Right renal pelvis (tissue), 4 donors: ENCODE data around the gene REM2. TPM values are rescaled to one million over a fixed set of nuclear protein-coding genes. Genes with fewer than 3 reads are reported as not detected.

ENCODE experiments used
- DNase-seq, 4 donors: peaks; one replicate each; pipeline ENCODE4 v3.0.0-alpha.2; 2013; ENCODE audit warnings: low read depth in 4 of 4, low spot score in 3 of 4, missing footprints in 1 of 4
- polyA plus RNA-seq, 4 donors: library from polyadenylated mRNA; unstranded; fragments of 120-200 nt; gene quantifications; one replicate each; pipeline ENCODE4 v1.2.1, GENCODE V29; 2013; ENCODE audit not compliant: insufficient read length in 4 of 4

Gene REM2
- polyA plus RNA-seq, 4 donors: 1.1 to 1.7 (median 1.3) TPM

DNA sequence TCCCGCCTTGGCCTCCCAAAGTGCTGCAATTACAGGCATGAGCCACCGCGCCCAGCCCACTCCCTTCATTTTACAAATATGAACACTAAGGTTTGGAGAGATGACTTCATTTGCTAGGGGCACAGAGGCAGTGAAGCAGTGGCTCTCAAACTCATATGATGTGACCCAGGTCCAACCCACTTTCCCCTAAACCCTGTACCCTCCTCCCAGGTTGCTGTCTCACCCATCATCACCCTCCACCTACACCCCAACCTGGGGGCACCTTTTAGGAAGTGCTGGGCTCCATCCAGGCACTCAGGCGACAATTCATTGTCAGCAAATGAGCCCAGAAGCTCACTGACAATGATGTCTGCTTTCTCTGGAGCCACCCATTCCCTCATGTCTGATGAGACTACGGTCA lies 40.7 kb downstream of the REM2 start:
- no peak for DNase-seq

GRCh38 chr14:22925513-22925912 lies 42.5 kb downstream of the REM2 start:
- DNase-seq: no peak

DNA sequence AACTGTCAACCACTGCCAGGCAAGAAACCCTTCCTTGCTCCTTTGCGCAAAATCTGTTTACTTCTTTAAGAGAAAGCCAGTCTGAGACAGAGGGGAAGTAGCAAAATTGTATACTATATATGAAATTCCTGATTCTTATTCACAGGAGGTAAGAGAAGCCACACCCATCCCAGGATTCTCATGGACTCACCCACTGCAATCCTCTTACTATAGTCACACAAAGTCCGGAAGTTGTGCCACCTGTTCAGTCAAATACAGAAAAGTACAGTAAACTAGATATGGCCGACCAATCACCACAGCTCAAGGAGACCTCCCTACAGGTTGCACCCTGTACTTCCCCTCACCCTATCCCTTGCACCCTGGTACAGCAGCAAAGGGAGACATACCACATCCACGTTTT lies 43.3 kb downstream of the REM2 start:
- DNase-seq: no peak

GRCh38 chr14:22928237-22929103 lies 45.4 kb downstream of the REM2 start:
- no peak for DNase-seq

- peak; percentile 99 to 100 (median 99) for DNase-seq
Measured at GRCh38 chr14:22929104-22929960, 46.3 kb downstream of the REM2 start, which contains the start of gene PRMT5. TSS of gene PRMT5 (minus strand) at chr14:22929376. CDS start at chr14:22929361, 15 bp downstream.

DNA sequence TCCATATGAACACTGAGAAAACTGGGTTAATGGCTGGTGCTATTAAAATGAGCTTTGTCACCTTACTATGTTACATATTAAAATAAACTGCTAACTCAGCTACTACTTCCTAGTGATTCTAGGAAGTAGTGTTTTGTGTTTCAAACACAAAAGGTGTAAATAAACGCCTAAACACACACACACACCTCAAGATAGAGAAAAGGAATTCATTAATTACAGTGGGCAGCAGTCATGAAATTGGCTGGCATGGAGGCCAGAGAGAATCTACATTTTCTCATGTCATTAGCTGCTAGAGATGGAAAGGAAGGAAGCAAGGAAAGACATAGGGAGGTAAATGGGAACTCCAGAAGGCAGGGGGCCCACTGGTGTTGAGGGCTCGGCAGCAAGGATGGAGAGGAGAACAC lies 46.9 kb downstream of the REM2 start:
- no peak for DNase-seq

GRCh38 chr14:22932146-22932545 lies 49.1 kb downstream of the REM2 start:
- no peak for DNase-seq

GRCh38 chr14:22935156-22935555 lies 52.1 kb downstream of the REM2 start:
- no peak for DNase-seq

Other genes with a start within 250 kb of the REM2 start
- gene OR6J1, start 238.9 kb upstream of the REM2 start, polyA plus RNA-seq: under 1 TPM; 0.07 to 0.34 (median 0.17) TPM
- gene OXA1L, start 116.5 kb upstream of the REM2 start, polyA plus RNA-seq: 100 to 1,000 TPM; 131 to 150 (median 139) TPM
- gene SLC7A7, start 67.8 kb upstream of the REM2 start, polyA plus RNA-seq: 100 to 1,000 TPM in 3 of 4 donors, 10 to 100 TPM in 1; 95.3 to 132 (median 105) TPM
- 10 to 100 TPM; 73.5 to 91.2 (median 79.6) TPM for gene MRPL52, start 53.3 kb upstream of the REM2 start, polyA plus RNA-seq
- gene MMP14, start 46.6 kb upstream of the REM2 start, polyA plus RNA-seq: 100 to 1,000 TPM; 147 to 172 (median 165) TPM
- 100 to 1,000 TPM in 1 of 4 donors, 10 to 100 TPM in 3; 83.8 to 104 (median 90.0) TPM for gene LRP10, start 11.5 kb upstream of the REM2 start, polyA plus RNA-seq
- 100 to 1,000 TPM; 114 to 126 (median 122) TPM for gene RBM23, start 35.9 kb downstream of the REM2 start, polyA plus RNA-seq
- gene PRMT5, start 46.2 kb downstream of the REM2 start, polyA plus RNA-seq: 100 to 1,000 TPM; 134 to 151 (median 144) TPM
- 10 to 100 TPM; 50.3 to 57.8 (median 52.7) TPM for gene HAUS4, start 73.9 kb downstream of the REM2 start, polyA plus RNA-seq
- gene AJUBA, start 99.3 kb downstream of the REM2 start, polyA plus RNA-seq: 10 to 100 TPM; 72.6 to 92.4 (median 81.5) TPM
- gene C14orf93, start 126.9 kb downstream of the REM2 start, polyA plus RNA-seq: 10 to 100 TPM; 16.9 to 20.4 (median 18.8) TPM
- gene PSMB5, start 151.7 kb downstream of the REM2 start, polyA plus RNA-seq: 100 to 1,000 TPM; 188 to 243 (median 217) TPM
- gene PSMB11, start 159.0 kb downstream of the REM2 start, polyA plus RNA-seq: under 1 TPM in 1 of 4 donors, not detected in 3; 0.09 TPM
- 10 to 100 TPM; 20.4 to 24.9 (median 21.1) TPM for gene CDH24, start 174.3 kb downstream of the REM2 start, polyA plus RNA-seq
- 100 to 1,000 TPM; 218 to 267 (median 225) TPM for gene ACIN1, start 211.9 kb downstream of the REM2 start, polyA plus RNA-seq
- gene C14orf119, start 212.3 kb downstream of the REM2 start, polyA plus RNA-seq: 10 to 100 TPM; 79.9 to 87.9 (median 84.4) TPM
- gene CIROP, start 221.8 kb downstream of the REM2 start, polyA plus RNA-seq: under 1 TPM in 1 of 4 donors, not detected in 3; 0.04 TPM
- gene CEBPE, start 236.0 kb downstream of the REM2 start, polyA plus RNA-seq: under 1 TPM in 3 of 4 donors, not detected in 1; 0.13 to 0.32 (median 0.18) TPM